GM06990 (cell line): ENCODE data around the gene CCDC12.

Source experiments
- DNase-seq: peaks from one replicate; pipeline ENCODE4 v3.0.0-alpha.2; 2011; ENCODE audit not compliant: insufficient read length; ENCODE audit errors: extremely low read depth
- H3K27me3 ChIP-seq: replicated peaks from 2 replicates; pipeline ENCODE4 v1.6.0; 2011; ENCODE audit warnings: low read length; ENCODE audit not compliant: control insufficient read depth, insufficient read depth
- H3K36me3 ChIP-seq: 2 replicates; pipeline ENCODE4 v1.5.1; 2011; ENCODE audit warnings: low read length; ENCODE audit not compliant: control insufficient read depth, insufficient read depth
- H3K4me3 ChIP-seq: replicated peaks from 2 replicates; pipeline ENCODE4 v1.5.1; 2011; ENCODE audit warnings: low read depth, mild to moderate bottlenecking, control low read depth, low read length
- TF ChIP-seq, protein P1 (sequence below): IDR thresholded peaks from 2 replicates; pipeline ENCODE4 v1.5.1; 2011; ENCODE audit warnings: low read length, control low read depth, mild to moderate bottlenecking, inconsistent platforms; ENCODE audit not compliant: insufficient read depth, poor library complexity, severe bottlenecking

The CCDC12 gene

DNA sequence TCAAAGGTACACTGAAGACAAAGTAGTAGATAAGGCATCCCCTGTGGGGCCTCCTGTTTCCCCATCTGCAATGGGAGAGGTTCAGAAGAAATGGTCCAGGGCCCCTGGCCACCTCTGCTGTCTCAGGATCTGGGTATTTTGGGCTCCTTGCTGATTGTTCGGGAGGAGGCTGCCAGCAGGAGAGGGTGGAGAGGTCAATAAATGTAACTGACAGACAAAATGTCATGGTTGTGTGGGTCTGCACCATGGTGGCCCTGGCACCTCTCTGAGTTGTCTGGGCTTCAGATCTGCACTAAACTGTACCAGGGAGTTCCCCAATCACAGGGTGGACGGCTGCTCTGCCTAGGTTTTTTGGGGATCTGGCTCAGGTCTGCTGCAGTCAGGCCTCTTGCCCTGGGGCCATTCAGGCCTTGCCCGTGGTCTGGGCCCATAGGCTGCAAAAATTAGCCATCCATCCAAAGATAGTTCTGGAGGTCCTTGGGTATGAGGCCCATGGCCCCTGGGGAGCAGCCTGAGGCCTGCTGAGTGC lies 10.3 kb upstream of the CCDC12 start:
- TF ChIP-seq, protein P1, sequence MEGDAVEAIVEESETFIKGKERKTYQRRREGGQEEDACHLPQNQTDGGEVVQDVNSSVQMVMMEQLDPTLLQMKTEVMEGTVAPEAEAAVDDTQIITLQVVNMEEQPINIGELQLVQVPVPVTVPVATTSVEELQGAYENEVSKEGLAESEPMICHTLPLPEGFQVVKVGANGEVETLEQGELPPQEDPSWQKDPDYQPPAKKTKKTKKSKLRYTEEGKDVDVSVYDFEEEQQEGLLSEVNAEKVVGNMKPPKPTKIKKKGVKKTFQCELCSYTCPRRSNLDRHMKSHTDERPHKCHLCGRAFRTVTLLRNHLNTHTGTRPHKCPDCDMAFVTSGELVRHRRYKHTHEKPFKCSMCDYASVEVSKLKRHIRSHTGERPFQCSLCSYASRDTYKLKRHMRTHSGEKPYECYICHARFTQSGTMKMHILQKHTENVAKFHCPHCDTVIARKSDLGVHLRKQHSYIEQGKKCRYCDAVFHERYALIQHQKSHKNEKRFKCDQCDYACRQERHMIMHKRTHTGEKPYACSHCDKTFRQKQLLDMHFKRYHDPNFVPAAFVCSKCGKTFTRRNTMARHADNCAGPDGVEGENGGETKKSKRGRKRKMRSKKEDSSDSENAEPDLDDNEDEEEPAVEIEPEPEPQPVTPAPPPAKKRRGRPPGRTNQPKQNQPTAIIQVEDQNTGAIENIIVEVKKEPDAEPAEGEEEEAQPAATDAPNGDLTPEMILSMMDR, result no peak
- peaks cover 17% of the 10 kb centered on the region for H3K36me3 ChIP-seq
- no peaks in the 10 kb centered on the region for H3K27me3 ChIP-seq
- H3K4me3 ChIP-seq, result peak overlapping the region; percentile 59; the same call in 1 of the 2 replicates
- no peak for DNase-seq

DNA sequence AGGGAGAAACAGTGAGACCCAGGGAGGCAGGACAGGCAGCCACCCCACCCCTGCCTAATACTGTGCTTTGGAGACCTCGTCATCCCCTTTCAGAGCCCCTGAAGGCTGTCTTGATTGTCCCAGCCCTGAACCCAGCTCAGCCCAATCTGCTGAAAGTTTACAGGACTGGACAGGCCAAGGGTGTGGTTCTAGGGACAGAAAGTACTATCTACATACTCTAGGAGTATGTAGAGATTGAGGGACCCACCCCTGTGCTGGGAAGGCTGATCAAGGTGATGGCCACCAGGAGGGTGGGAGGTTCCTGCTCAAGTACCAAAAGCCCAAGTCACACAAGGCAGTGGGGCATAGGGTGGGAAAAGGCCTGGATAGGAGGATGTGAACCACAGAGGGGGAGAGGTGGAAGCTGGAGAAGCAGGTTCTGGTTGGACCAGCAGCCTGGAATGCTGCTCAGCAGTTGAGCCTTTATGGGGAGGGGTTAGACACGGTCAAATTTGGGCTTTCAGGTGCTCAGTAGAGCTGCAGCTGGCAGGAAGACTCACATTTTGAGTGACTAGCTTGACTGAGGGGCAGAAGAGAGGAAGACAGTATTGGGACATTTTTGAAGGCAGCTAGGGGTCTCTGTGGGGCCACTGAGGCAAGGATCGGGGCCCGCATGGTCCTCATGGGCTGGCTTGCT lies 9.6 kb upstream of the CCDC12 start:
- Histone ChIP-seq H3K27me3 (no peaks in the 10 kb centered on the region), H3K36me3 (peaks cover 11% of the 10 kb centered on the region), H3K4me3 (no peak overlapping the region)
- TF ChIP-seq, protein P1, result no peak
- no peak for DNase-seq

DNA sequence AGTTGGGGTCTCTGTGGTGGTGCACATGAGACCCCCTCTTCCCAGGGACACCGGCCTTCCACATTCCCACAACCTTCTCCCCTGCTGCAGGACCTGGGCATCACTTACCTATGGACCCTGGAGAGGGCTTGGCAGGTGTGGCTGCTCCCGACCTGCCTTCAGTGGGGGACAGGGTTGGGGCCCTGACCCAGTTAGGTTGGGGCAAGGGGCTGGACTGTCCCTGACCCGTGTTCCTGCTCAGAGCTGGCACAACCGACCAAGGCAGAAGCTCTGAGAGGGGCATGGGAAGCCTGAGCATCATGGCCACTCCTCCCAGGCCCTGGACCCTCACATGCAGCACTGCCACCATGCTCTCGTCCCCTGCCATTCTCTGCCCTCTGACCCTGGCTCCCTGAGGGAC lies 9.0 kb upstream of the CCDC12 start:
- no peak overlapping the region for H3K4me3 ChIP-seq
- TF ChIP-seq, protein P1, result no peak
- DNase-seq, result no peak
- no peaks in the 10 kb centered on the region for H3K27me3 ChIP-seq
- peaks cover 8% of the 10 kb centered on the region for H3K36me3 ChIP-seq

DNA sequence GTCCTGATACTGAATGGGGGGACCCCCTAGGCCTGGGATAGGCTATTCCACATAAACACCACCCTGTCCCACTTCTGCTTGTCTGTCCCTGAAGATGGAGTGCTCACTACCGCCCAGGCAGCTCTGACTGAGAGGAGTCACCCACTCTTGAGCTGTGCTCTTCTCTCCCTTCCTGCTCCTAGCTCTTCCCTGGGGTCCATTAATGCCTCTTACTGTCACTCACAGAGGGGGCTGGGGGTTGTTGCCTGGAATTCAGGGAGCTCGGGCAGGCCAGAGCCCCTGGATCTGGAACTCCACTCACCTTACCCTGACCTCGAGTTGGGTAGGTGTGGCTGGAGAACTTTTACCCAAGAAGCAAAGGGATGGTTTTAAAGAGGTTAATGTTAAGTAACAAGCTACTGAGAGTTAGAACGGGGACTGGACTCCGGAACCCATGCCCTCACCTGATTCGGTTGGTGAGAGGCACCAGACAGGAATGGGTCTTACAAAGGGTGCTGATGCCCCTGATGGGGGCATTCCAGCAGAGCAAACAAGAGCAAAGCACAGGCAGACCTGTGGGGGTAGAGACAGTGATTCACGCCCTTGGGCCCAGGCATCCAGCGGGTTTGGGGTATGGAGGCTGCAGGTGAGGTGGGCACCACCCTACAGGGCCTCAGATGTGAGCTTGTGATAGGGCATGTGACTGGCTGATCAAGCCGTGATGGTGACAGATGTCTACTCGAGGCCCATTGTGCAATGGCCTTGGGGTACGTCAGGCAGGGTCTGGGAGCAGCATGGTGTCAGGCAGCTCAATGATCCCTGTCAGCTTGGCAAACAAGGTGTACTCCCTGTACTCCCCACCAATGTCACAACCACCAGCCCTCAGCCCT lies 8.3 kb upstream of the CCDC12 start:
- TF ChIP-seq, protein P1, result no peak
- Histone ChIP-seq H3K4me3 (no peak overlapping the region), H3K36me3 (peaks cover 8% of the 10 kb centered on the region)

DNA sequence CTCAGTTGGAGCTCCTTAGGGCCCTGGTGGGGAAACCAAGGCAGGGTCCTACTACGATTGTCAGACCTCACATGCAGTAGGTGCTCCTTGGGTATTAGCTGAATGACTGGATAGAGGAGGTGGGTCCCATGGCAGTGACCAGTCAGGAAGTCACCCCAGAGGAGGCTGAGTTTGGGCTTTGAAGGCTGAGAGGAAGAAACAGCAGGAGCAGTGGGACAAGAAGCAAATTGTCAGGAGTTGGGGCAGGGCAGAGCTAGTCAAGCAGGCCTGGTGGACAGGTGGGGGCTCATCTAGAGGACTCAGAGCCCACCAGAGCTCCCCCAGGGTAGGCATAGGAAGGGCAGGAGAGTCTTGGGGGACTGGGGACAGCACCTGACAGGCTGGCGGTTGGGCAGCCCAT lies 6.0 kb upstream of the CCDC12 start:
- TF ChIP-seq, protein P1, result no peak
- no peaks in the 10 kb centered on the region for H3K27me3 ChIP-seq
- DNase-seq, result no peak

More for the DNA sequence above, 8.3 kb upstream of the CCDC12 start:
- no peaks in the 10 kb centered on the region for H3K27me3 ChIP-seq
- no peak for DNase-seq

More for the DNA sequence above, 6.0 kb upstream of the CCDC12 start:
- no peak overlapping the region for H3K4me3 ChIP-seq
- peaks cover 5% of the 10 kb centered on the region for H3K36me3 ChIP-seq
